ENCODE data around the gene RPL32. TPM values are rescaled to one million over a fixed set of nuclear protein-coding genes. Genes with fewer than 3 reads are reported as not detected.

The RPL32 gene
- total RNA-seq, 1 experiment from 2014 or later = 1,853 TPM

GRCh38 chr3:12835052-12835665, 6.2 kb downstream of the RPL32 start:
- H3K9me3 ChIP-seq (ENCODE audit: control insufficient read depth in 1 of 2, insufficient read depth in 1 of 2, low read depth in 1 of 2, low read length in 2 of 2) = no peaks in the 10 kb centered on the region
- H3K79me2 ChIP-seq (ENCODE audit: insufficient read depth, low read length) = peaks cover 68% of the 10 kb centered on the region
- DNase-seq (ENCODE audit: low read depth, low spot score) (no peak), ATAC-seq (no peak)
- POLR2A ChIA-PET = no interaction called here
- H4K20me1 ChIP-seq (ENCODE audit: insufficient read depth) = peaks cover 73% of the 10 kb centered on the region; the same call in 1 of the 2 replicates
- CTCF ChIA-PET = interaction anchor here (1.0 kb wide), 1 partner anchor 12 kb away, joined by 3 read pairs; no protein-coding TSS in a partner anchor
- RAD21 ChIA-PET (ENCODE audit: low non-redundant PET in 1 of 2, low total read pairs in 2 of 2, uncharacterized antibody in 2 of 2, unreplicated experiment in 2 of 2) = no interaction called here
- peaks cover 0 to 17% of the 10 kb centered on the region in 2 experiments; a peak in 2 of 4 replicates for H3K4me1 ChIP-seq (ENCODE audit: control insufficient read depth in 1 of 2, insufficient read depth in 2 of 2, low read length in 2 of 2)
- TF ChIP-seq CBX3 (IDR thresholded peaks at IDR 0.05; ENCODE audit: low read depth) (no peak), JUND (IDR thresholded peaks at IDR 0.05) (no peak), FOSL1 (IDR thresholded peaks at IDR 0.05; ENCODE audit: low read depth) (no peak), EZH2 (IDR thresholded peaks at IDR 0.05) (no peak), ELF1 (IDR thresholded peaks at IDR 0.05; ENCODE audit: borderline replicate concordance, low read depth) (no peak), YY1 (IDR thresholded peaks at IDR 0.05; ENCODE audit: extremely low read depth, insufficient replicate concordance, low read depth, low read length) (no peak), ZBTB33 (IDR thresholded peaks at IDR 0.05; ENCODE audit: extremely low read depth, insufficient replicate concordance, low read length) (no peak), CTCF (IDR thresholded peaks at IDR 0.05 in 2 of 3, conservative IDR thresholded peaks at IDR 0.05 in 1 of 3; ENCODE audit: borderline replicate concordance in 1 of 3, insufficient read depth in 1 of 3, low read depth in 2 of 3, low read length in 2 of 3) (no peak), ZNF274 (IDR thresholded peaks at IDR 0.05; ENCODE audit: low read depth, low read length) (no peak), MAX (IDR thresholded peaks at IDR 0.05) (no peak), ATF3 (IDR thresholded peaks at IDR 0.05) (no peak), POLR2A (IDR thresholded peaks at IDR 0.05; ENCODE audit: borderline replicate concordance, extremely low read depth, insufficient read depth, insufficient read length) (no peak), SIN3A (IDR thresholded peaks at IDR 0.05; ENCODE audit: low read depth) (no peak), REST (IDR thresholded peaks at IDR 0.05; ENCODE audit: low read depth) (no peak)
- no peaks in the 10 kb centered on the region for H3K9me2 ChIP-seq (ENCODE audit: insufficient read depth)
- H3K4me2 ChIP-seq (ENCODE audit: low read length) = no peak overlapping the region
- H3K27me3 ChIP-seq (ENCODE audit: insufficient read depth, low read length) = no peaks in the 10 kb centered on the region
- H3K27ac ChIP-seq (ENCODE audit: low read depth, low read length) = no peak overlapping the region
- no peak overlapping the region for H2AFZ ChIP-seq (ENCODE audit: low read depth, low read length, poor library complexity, severe bottlenecking)
- intact Hi-C loops (cut with micrococcal nuclease) = no loop called here
- H3K9ac ChIP-seq (ENCODE audit: low read length) = no peak overlapping the region
- no peak overlapping the region for H3K4me3 ChIP-seq (replicated peaks in 1 of 2; ENCODE audit: low read depth in 1 of 2, low read length in 2 of 2)
- H3K36me3 ChIP-seq (ENCODE audit: control insufficient read depth in 1 of 2, insufficient read depth in 2 of 2, low read length in 2 of 2) = peaks cover 62 to 88% of the 10 kb centered on the region in 2 experiments
- BruUV-seq (replicated peaks) = no TSS peak
